ENCODE measurements around the gene AQP4. TPM values are rescaled to one million over a fixed set of nuclear protein-coding genes. Genes with fewer than 3 reads are reported as not detected.
A peak's percentile ranks its signal among the peaks of the same experiment; 100 is the strongest.

AQP4 gene
- total and polyA plus RNA-seq, 2 experiments from 2014 or later: 0.12 TPM; not detected in 1

- no peak overlapping the region for H3K4me3 ChIP-seq
- H3K4me1 ChIP-seq (ENCODE audit: low read depth): no peaks in the 10 kb centered on the region
- TF ChIP-seq, protein P1, sequence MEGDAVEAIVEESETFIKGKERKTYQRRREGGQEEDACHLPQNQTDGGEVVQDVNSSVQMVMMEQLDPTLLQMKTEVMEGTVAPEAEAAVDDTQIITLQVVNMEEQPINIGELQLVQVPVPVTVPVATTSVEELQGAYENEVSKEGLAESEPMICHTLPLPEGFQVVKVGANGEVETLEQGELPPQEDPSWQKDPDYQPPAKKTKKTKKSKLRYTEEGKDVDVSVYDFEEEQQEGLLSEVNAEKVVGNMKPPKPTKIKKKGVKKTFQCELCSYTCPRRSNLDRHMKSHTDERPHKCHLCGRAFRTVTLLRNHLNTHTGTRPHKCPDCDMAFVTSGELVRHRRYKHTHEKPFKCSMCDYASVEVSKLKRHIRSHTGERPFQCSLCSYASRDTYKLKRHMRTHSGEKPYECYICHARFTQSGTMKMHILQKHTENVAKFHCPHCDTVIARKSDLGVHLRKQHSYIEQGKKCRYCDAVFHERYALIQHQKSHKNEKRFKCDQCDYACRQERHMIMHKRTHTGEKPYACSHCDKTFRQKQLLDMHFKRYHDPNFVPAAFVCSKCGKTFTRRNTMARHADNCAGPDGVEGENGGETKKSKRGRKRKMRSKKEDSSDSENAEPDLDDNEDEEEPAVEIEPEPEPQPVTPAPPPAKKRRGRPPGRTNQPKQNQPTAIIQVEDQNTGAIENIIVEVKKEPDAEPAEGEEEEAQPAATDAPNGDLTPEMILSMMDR (IDR thresholded peaks at IDR 0.05; ENCODE audit: low read depth, low read length): no peak
Observed at GRCh38 chr18:26874283-26874682, 8.8 kb upstream of the AQP4 start.

GRCh38 chr18:26869640-26870039 is 4.1 kb upstream of the AQP4 start:
- TF ChIP-seq, protein P1 (IDR thresholded peaks at IDR 0.05; ENCODE audit: low read depth, low read length): no peak
- H3K9me3 ChIP-seq (ENCODE audit: low read depth): no peaks in the 10 kb centered on the region
- H3K27ac ChIP-seq: no peak overlapping the region
- H3K4me1 ChIP-seq (ENCODE audit: low read depth): peaks cover 9% of the 10 kb centered on the region
- DNase-seq (ENCODE audit: low read depth in 1 of 2, low spot score in 1 of 2): no peak
- no peak overlapping the region for H3K4me3 ChIP-seq
- H3K36me3 ChIP-seq: no peaks in the 10 kb centered on the region
- peaks cover 6% of the 10 kb centered on the region for H3K27me3 ChIP-seq

More at GRCh38 chr18:26874283-26874682, 8.8 kb upstream of the AQP4 start:
- H3K27me3 ChIP-seq: no peaks in the 10 kb centered on the region
- H3K9me3 ChIP-seq (ENCODE audit: low read depth): no peaks in the 10 kb centered on the region
- no peak for DNase-seq (ENCODE audit: low read depth in 1 of 2, low spot score in 1 of 2)
- H3K36me3 ChIP-seq: no peaks in the 10 kb centered on the region
- H3K27ac ChIP-seq: no peak overlapping the region

- H3K27me3 ChIP-seq: peaks cover 12% of the 10 kb centered on the region
- no peaks in the 10 kb centered on the region for H3K9me3 ChIP-seq (ENCODE audit: low read depth)
- peak in 1 of 2 donors; percentile 14 for DNase-seq (ENCODE audit: low read depth in 1 of 2, low spot score in 1 of 2)
- no peak overlapping the region for H3K4me3 ChIP-seq
- no peak overlapping the region for H3K27ac ChIP-seq
- peaks cover 9% of the 10 kb centered on the region for H3K4me1 ChIP-seq (ENCODE audit: low read depth)
- TF ChIP-seq, protein P1 (IDR thresholded peaks at IDR 0.05; ENCODE audit: low read depth, low read length): no peak
- no peaks in the 10 kb centered on the region for H3K36me3 ChIP-seq
Observed at GRCh38 chr18:26868968-26869586, 3.6 kb upstream of the AQP4 start.

DNA sequence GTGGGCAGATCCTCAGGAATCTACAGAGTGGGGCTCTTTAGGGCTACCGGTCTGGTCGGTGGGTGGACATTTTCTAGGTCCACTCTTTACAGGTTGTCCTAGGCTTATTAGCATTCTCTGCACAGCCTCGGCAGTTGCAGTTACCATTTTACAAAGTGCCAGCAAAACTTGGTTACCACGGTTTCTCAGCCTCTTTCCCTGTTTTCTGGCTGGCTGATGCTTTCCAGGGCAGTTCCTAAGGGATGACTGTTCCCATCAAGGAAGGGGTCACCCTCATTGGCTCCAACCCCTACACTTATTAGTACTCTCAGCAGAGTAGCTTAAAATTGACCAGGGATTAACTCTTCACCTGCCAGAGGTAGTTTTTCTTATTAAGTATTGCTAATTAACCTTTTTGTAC is 2.0 kb upstream of the AQP4 start:
- no peak for DNase-seq (ENCODE audit: low read depth in 1 of 2, low spot score in 1 of 2)
- H3K9me3 ChIP-seq (ENCODE audit: low read depth): no peaks in the 10 kb centered on the region
- peaks cover 9% of the 10 kb centered on the region for H3K4me1 ChIP-seq (ENCODE audit: low read depth)
- TF ChIP-seq, protein P1 (IDR thresholded peaks at IDR 0.05; ENCODE audit: low read depth, low read length): no peak
- H3K4me3 ChIP-seq: no peak overlapping the region
- no peaks in the 10 kb centered on the region for H3K36me3 ChIP-seq
- peaks cover 28% of the 10 kb centered on the region for H3K27me3 ChIP-seq
- H3K27ac ChIP-seq: no peak overlapping the region

- no peak for DNase-seq (ENCODE audit: low read depth in 1 of 2, low spot score in 1 of 2)
- Histone ChIP-seq H3K36me3 (no peaks in the 10 kb centered on the region), H3K4me1 (ENCODE audit: low read depth) (peaks cover 9% of the 10 kb centered on the region), H3K4me3 (no peak overlapping the region), H3K9me3 (ENCODE audit: low read depth) (no peaks in the 10 kb centered on the region), H3K27ac (no peak overlapping the region), H3K27me3 (peaks cover 33% of the 10 kb centered on the region)
- TF ChIP-seq, protein P1 (IDR thresholded peaks at IDR 0.05; ENCODE audit: low read depth, low read length): no peak
Observed at GRCh38 chr18:26864658-26865057, 849 bp downstream of the AQP4 start.
